Adrenal gland (tissue), 12 donors: ENCODE results near the gene CSNK1G3. TPM values are rescaled to one million over a fixed set of nuclear protein-coding genes. Genes with fewer than 3 reads are reported as not detected.

ENCODE experiments used
- DNase-seq, 7 donors: peaks; one replicate each; pipeline ENCODE4 v3.0.0-alpha.2; 2019 to 2020
- H3K27ac ChIP-seq, 5 donors: fragments of 200-600 bp; sonication (generic) in 4 of 5; 1 replicate in 3 of 5; 2 replicates in 2 of 5; pipeline versions ENCODE4 v1.5.1 to v1.8.0; 2016 to 2020; ENCODE audit warnings: mild to moderate bottlenecking in 1 of 5
- H3K27me3 ChIP-seq: fragments of 200-600 bp; 2 replicates; pipeline ENCODE4 v1.8.0; 2021
- H3K36me3 ChIP-seq, 2 donors: fragments of 200-600 bp; replicated peaks in 1 of 2; 1 replicate in 1 of 2; 2 replicates in 1 of 2; pipeline versions ENCODE4 v1.5.1 to v1.8.0; 2018 to 2022
- H3K4me1 ChIP-seq, 2 donors: fragments of 200-600 bp; replicated peaks in 1 of 2; 1 replicate in 1 of 2; 2 replicates in 1 of 2; pipeline versions ENCODE4 v1.5.1 to v1.8.0; 2018 to 2021
- H3K4me3 ChIP-seq, 4 donors: fragments of 200-600 bp; sonication (generic) in 3 of 4; one replicate each; pipeline ENCODE4 v1.5.1; 2016 to 2018
- H3K9me3 ChIP-seq, 3 donors: fragments of 200-600 bp; sonication (generic) in 1 of 3; replicated peaks in 1 of 3; 1 replicate in 2 of 3; 2 replicates in 1 of 3; pipeline versions ENCODE4 v1.5.1 to v1.8.0; 2016 to 2021
- POLR2A ChIP-seq, 2 donors: fragments of 450-650 bp; IDR thresholded peaks; one replicate each; pipeline ENCODE4 v1.6.1; 2017; ENCODE audit warnings: antibody characterized with exemption in 2 of 2, mild to moderate bottlenecking in 2 of 2, moderate library complexity in 1 of 2
- WGBS, 4 donors: extraction: QIAGEN DNeasy Blood & Tissue Kit in 2 of 4; methylation state at CpG; one replicate each; pipeline versions ENCODE4 v1.1.5 to v1.1.7; 2013 to 2017; 5-methylcytosine and 5-hydroxymethylcytosine counted together
- intact Hi-C, 2 donors: fragments of 100-400 bp; cut with DNase I; formaldehyde crosslinking; loops; one replicate each; pipeline versions ENCODE4 v1.14.1 to v1.15.0; 2022 to 2023
- polyA plus RNA-seq, 3 donors: library from polyadenylated mRNA; stranded (reverse); fragments of 200-250 nt in 2 of 3; fragments of 350-450 nt in 1 of 3; fragmentation: Illumina TruSeq in 1 of 3; extraction: RNeasy Lipid Tissue Mini Kit (QIAGEN cat#74804) in 1 of 3; gene quantifications; one replicate each; pipeline ENCODE4 v1.2.3, GENCODE V29; 2013 to 2014
- total RNA-seq, 9 donors: library from RNA; depleted of rRNA in 4 of 9; stranded (reverse); fragments of >200 nt in 4 of 9; fragments of 120-200 nt in 1 of 9; fragmentation: NEBNext Ultra II Directional in 1 of 9; extraction: Animal tissue kit (Norgen Biotek cat#: 25700) in 1 of 9; gene quantifications; one replicate each; pipeline versions ENCODE4 v1.1.0 to v1.2.4, GENCODE V29; 2013 to 2023
- TF ChIP-seq, protein P1 (sequence below), 6 experiments: fragments of 450-650 bp in 4 of 6; fragments of 200-600 bp in 2 of 6; sonication (generic) in 1 of 6; IDR thresholded peaks; 1 replicate in 5 of 6; 2 replicates in 1 of 6; pipeline versions ENCODE4 v1.5.1 to v1.8.0; 2016 to 2021; ENCODE audit warnings: antibody characterized with exemption in 6 of 6, mild to moderate bottlenecking in 2 of 6, moderate library complexity in 1 of 6
- donor health status: healthy with polysubstance abuse.
- donor health status: Bipolar disorder and iron deficiency.
- donor health status: DM: yes; HTN: yes; CAD: no.
- donor health status: DM: no; HTN: no; CAD: no.
- donor health status: DM: no; HTN: no; CAD: no.
- donor health status: DM: yes; HTN: yes; CAD: no.

Gene CSNK1G3
- total and polyA plus RNA-seq, 12 donors = 7.3 to 36.2 (median 28.9) TPM

DNA sequence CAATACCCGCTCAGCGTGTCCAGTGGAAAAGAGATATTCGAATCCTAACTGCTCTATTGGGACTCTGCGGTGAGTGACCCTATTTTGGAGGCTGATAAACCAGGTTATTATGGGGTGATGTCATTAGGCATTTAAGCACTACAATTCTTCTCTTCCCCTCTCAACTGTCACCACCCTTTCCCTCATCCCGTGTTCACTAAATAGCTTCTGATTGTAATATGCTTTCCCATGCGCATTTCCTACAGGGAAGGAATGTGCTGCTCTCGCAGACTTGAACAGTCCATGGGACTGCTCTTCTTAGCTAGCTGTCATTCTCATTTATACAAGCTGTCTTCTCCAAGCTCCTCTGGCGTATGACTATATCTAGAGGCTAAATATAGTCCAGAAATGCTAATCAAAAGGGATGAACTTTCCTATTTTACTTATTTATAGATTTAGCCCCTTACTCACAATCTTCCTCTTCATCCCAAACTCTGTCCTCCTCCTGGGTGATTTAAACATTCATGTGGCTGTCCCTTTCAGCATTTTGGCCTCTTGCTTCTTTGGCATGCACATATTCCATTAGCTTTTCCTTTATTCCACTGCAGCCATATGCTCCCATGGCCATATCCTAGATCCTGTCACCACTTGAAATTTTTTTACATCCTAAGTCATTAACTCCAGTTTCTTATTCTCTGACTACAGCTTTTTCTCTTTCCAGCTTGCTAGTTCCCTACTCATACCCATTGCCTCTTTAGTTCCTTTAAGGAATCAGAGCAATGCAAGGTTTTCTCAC, 39.6 kb upstream of the CSNK1G3 start:
- H3K9me3 ChIP-seq = no peaks in the 10 kb centered on the region
- no peaks in the 10 kb centered on the region for H3K36me3 ChIP-seq
- H3K27me3 ChIP-seq = no peaks in the 10 kb centered on the region
- intact Hi-C loops = no loop called here
- no peaks in the 10 kb centered on the region for H3K4me1 ChIP-seq
- H3K4me3 ChIP-seq = no peak overlapping the region
- 77 to 80% (median 78%) methylated on average over 8 of the region's 8 CpGs for WGBS, 4 donors
- no peak for DNase-seq
- no peak overlapping the region for H3K27ac ChIP-seq
- TF ChIP-seq, protein P1, sequence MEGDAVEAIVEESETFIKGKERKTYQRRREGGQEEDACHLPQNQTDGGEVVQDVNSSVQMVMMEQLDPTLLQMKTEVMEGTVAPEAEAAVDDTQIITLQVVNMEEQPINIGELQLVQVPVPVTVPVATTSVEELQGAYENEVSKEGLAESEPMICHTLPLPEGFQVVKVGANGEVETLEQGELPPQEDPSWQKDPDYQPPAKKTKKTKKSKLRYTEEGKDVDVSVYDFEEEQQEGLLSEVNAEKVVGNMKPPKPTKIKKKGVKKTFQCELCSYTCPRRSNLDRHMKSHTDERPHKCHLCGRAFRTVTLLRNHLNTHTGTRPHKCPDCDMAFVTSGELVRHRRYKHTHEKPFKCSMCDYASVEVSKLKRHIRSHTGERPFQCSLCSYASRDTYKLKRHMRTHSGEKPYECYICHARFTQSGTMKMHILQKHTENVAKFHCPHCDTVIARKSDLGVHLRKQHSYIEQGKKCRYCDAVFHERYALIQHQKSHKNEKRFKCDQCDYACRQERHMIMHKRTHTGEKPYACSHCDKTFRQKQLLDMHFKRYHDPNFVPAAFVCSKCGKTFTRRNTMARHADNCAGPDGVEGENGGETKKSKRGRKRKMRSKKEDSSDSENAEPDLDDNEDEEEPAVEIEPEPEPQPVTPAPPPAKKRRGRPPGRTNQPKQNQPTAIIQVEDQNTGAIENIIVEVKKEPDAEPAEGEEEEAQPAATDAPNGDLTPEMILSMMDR (IDR thresholded peaks at IDR 0.05) = no peak
- TF ChIP-seq POLR2A (IDR thresholded peaks at IDR 0.05) = no peak

DNA sequence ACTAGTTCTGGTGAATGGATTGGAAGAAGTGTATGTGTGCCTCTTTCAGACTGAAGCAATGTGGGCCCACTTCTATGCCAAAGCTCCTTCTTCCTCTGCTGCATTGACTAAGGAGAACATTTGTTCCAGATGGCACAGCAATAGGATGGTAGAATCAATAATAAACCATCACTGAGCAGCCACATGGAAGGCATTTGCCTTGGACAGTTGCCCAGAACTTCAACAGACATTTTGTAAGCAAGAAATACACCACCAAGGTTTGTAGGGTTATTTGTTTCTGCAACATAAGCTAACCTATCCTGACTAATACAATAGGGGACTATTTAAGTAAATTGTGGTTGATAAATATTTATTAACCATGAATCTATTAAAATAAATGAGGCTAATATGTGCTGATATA, 37.7 kb upstream of the CSNK1G3 start:
- Histone ChIP-seq H3K4me3 (no peak overlapping the region), H3K9me3 (no peaks in the 10 kb centered on the region), H3K36me3 (no peaks in the 10 kb centered on the region), H3K4me1 (no peaks in the 10 kb centered on the region), H3K27ac (no peak overlapping the region), H3K27me3 (no peaks in the 10 kb centered on the region)
- TF ChIP-seq, protein P1 (IDR thresholded peaks at IDR 0.05) = no peak
- TF ChIP-seq POLR2A (IDR thresholded peaks at IDR 0.05) = no peak
- DNase-seq = no peak
- intact Hi-C loops = no loop called here

DNA sequence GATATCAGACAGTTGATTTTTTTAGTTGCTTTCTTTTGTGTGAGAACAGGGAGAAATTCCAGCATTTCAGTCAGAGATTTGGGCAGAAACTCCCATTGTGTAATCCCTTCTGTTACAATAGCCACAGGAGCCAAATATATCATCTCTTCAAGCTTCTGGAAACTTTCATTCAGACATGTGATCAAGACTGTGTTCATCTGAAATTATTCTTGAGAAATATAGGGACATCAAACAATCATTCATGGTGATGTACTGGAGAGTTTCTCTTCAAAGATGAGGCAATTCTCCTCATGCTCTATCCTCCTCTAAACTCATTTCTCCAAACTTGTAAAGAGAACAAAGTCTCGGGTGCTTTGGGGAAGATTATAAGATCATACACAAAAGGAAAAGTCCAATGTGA, 35.2 kb upstream of the CSNK1G3 start:
- no peaks in the 10 kb centered on the region for H3K4me1 ChIP-seq
- no peaks in the 10 kb centered on the region for H3K9me3 ChIP-seq
- DNase-seq = no peak
- H3K4me3 ChIP-seq = no peak overlapping the region
- H3K27ac ChIP-seq = no peak overlapping the region
- TF ChIP-seq POLR2A (IDR thresholded peaks at IDR 0.05) = no peak
- TF ChIP-seq, protein P1 (IDR thresholded peaks at IDR 0.05) = no peak
- H3K27me3 ChIP-seq = no peaks in the 10 kb centered on the region
- 76 to 86% (median 82%) methylated on average over 1 of the region's 1 CpG for WGBS, 4 donors
- H3K36me3 ChIP-seq = no peaks in the 10 kb centered on the region
- intact Hi-C loops = no loop called here

DNA sequence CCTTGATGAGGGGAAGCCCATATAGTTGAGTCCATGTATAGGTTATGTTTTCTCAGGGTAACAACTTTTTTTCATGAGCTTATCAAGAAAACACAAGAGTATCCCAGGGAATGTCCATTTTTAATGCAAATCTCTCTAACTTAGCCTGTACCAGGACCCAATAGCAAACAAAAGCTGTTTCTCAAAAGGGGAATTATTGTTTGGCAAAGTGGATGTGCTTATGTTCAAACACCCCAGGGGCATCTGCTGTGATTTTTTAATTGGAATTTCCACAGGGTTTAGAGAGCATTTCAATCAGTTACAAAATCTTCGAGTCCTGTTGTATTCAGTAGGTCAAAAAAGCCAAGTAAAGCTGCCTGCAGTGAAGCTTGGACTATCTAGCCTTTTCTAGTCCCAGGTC, 33.4 kb upstream of the CSNK1G3 start:
- no peak overlapping the region for H3K4me3 ChIP-seq
- TF ChIP-seq POLR2A (IDR thresholded peaks at IDR 0.05) = no peak
- TF ChIP-seq, protein P1 (IDR thresholded peaks at IDR 0.05) = no peak
- H3K27ac ChIP-seq = no peak overlapping the region
- no peaks in the 10 kb centered on the region for H3K27me3 ChIP-seq
- no peaks in the 10 kb centered on the region for H3K4me1 ChIP-seq
- no peak for DNase-seq
- no peaks in the 10 kb centered on the region for H3K36me3 ChIP-seq
- H3K9me3 ChIP-seq = no peaks in the 10 kb centered on the region
- 69 to 91% (median 81%) methylated on average over 1 of the region's 1 CpG for WGBS, 4 donors
- intact Hi-C loops = no loop called here
